H1 (cell line): ENCODE measurements around the gene TMEM222. TPM values are rescaled to one million over a fixed set of nuclear protein-coding genes. Genes with fewer than 3 reads are reported as not detected.

Experiments
- CTCF ChIA-PET: fragments of 300-600 bp; sonication (Branson Sonifier 250); formaldehyde crosslinking; loops from one replicate; lab custom pipeline; 2021; ENCODE audit not compliant: partially characterized antibody; lab: Charles Lee
- POLR2A ChIA-PET: fragments of 300-600 bp; sonication (Branson Sonifier 250); formaldehyde crosslinking; loops from one replicate; lab custom pipeline; 2021; ENCODE audit warnings: inconsistent platforms; ENCODE audit not compliant: partially characterized antibody; lab: Charles Lee
- DNase-seq, 2 experiments: peaks; one replicate each; pipeline versions ENCODE4 v3.0.0 to v3.0.0-alpha.2; 2010 to 2022; ENCODE audit warnings: low spot score in 2 of 2, low read depth in 1 of 2, mixed read lengths in 1 of 2
- FAIRE-seq: peaks from 2 replicates; lab custom pipeline; 2011; peaks lifted over from hg19 to GRCh38; lab: Jason Lieb, UNC
- H2AFZ ChIP-seq: 2 replicates; pipeline ENCODE4 v1.8.1; 2012; ENCODE audit warnings: low read length, inconsistent platforms
- H2AK5ac ChIP-seq: 2 replicates; pipeline ENCODE4 v1.6.1; 2013; ENCODE audit warnings: low read depth, low read length
- H2BK120ac ChIP-seq: replicated peaks from 2 replicates; pipeline ENCODE3; 2013; ENCODE audit warnings: low read depth, low read length, inconsistent platforms
- H2BK12ac ChIP-seq: 2 replicates; pipeline ENCODE4 v1.6.1; 2013; ENCODE audit warnings: low read depth, low read length
- H2BK15ac ChIP-seq: 2 replicates; pipeline ENCODE4 v1.6.1; 2013; ENCODE audit warnings: low read length
- H2BK20ac ChIP-seq: 2 replicates; pipeline ENCODE4 v1.6.1; 2013; ENCODE audit warnings: low read length
- H2BK5ac ChIP-seq: 2 replicates; pipeline ENCODE4 v1.6.1; 2013; ENCODE audit warnings: low read depth, low read length
- H3K14ac ChIP-seq: 2 replicates; pipeline ENCODE4 v1.6.1; 2013; ENCODE audit warnings: inconsistent platforms; ENCODE audit not compliant: insufficient read length
- H3K18ac ChIP-seq: 2 replicates; pipeline ENCODE4 v1.6.1; 2013; ENCODE audit warnings: low read length; ENCODE audit errors: extremely low read depth
- H3K23ac ChIP-seq: 2 replicates; pipeline ENCODE4 v1.6.1; 2013; ENCODE audit warnings: inconsistent platforms; ENCODE audit not compliant: insufficient read length
- H3K23me2 ChIP-seq: 2 replicates; pipeline ENCODE4 v1.6.1; 2013; ENCODE audit warnings: low read depth, low read length
- H3K27ac ChIP-seq: 2 replicates; pipeline ENCODE4 v1.6.1; 2011; ENCODE audit warnings: low read depth, low read length, inconsistent platforms
- H3K27me3 ChIP-seq, 4 experiments: replicated peaks in 1 of 4; 1 replicate in 1 of 4; 2 replicates in 3 of 4; pipeline versions ENCODE4 v1.6.1 to v1.8.1; 2011 to 2013; ENCODE audit warnings: low read length in 3 of 4, mild to moderate bottlenecking in 3 of 4, inconsistent platforms in 2 of 4, mixed read lengths in 2 of 4, moderate library complexity in 1 of 4; ENCODE audit not compliant: control insufficient read depth in 3 of 4, insufficient read depth in 3 of 4; ENCODE audit errors: extremely low read depth in 1 of 4
- H3K36me3 ChIP-seq, 4 experiments: 2 replicates each; pipeline versions ENCODE4 v1.6.1 to v1.8.1; 2011 to 2013; ENCODE audit warnings: mild to moderate bottlenecking in 4 of 4, low read length in 3 of 4, moderate library complexity in 2 of 4, control low read depth in 1 of 4, inconsistent platforms in 1 of 4; ENCODE audit not compliant: insufficient read depth in 4 of 4, control insufficient read depth in 2 of 4
- H3K4ac ChIP-seq: replicated peaks from 2 replicates; pipeline ENCODE3; 2013; ENCODE audit warnings: low read length, low read depth, mixed read lengths, inconsistent platforms; ENCODE audit not compliant: insufficient read length
- H3K4me1 ChIP-seq, 4 experiments: replicated peaks in 1 of 4; 1 replicate in 1 of 4; 2 replicates in 3 of 4; pipeline versions ENCODE4 v1.6.1 to v1.8.1; 2011 to 2013; ENCODE audit warnings: low read length in 3 of 4, inconsistent platforms in 2 of 4, mixed read lengths in 1 of 4; ENCODE audit not compliant: insufficient read depth in 4 of 4, control insufficient read depth in 3 of 4
- H3K4me2 ChIP-seq, 2 experiments: 2 replicates each; pipeline versions ENCODE4 v1.6.1 to v1.8.1; 2011 to 2013; ENCODE audit warnings: low read depth in 2 of 2, low read length in 2 of 2, control low read depth in 1 of 2, inconsistent platforms in 1 of 2, mild to moderate bottlenecking in 1 of 2; ENCODE audit not compliant: insufficient read depth in 1 of 2
- H3K4me3 ChIP-seq, 4 experiments: fragments of 200-600, 300-600 bp in 1 of 4; sonication (generic), shearing (Covaris generic), sonication (Bioruptor Twin) in 1 of 4; 2 replicates each; pipeline versions ENCODE4 v1.5.1 to v1.8.1; 2011 to 2016; ENCODE audit warnings: low read length in 4 of 4, low read depth in 3 of 4, control low read depth in 2 of 4, inconsistent platforms in 2 of 4, mild to moderate bottlenecking in 2 of 4, mixed read lengths in 1 of 4, moderate library complexity in 1 of 4; ENCODE audit not compliant: insufficient read depth in 2 of 4; ENCODE audit errors: extremely low read depth in 1 of 4
- H3K56ac ChIP-seq: replicated peaks from 2 replicates; pipeline ENCODE3; 2013; ENCODE audit warnings: low read depth, mild to moderate bottlenecking, mixed read lengths, low read length, inconsistent platforms; ENCODE audit not compliant: insufficient read length
- H3K79me1 ChIP-seq: 2 replicates; pipeline ENCODE4 v1.6.1; 2013; ENCODE audit warnings: low read depth, low read length, control low read depth
- H3K79me2 ChIP-seq, 2 experiments: 2 replicates each; pipeline versions ENCODE4 v1.6.1 to v1.8.1; 2012 to 2013; ENCODE audit warnings: low read length in 2 of 2, mild to moderate bottlenecking in 2 of 2, inconsistent platforms in 1 of 2; ENCODE audit not compliant: insufficient read depth in 2 of 2, control insufficient read depth in 1 of 2
- H3K9ac ChIP-seq, 4 experiments: replicated peaks in 1 of 4; 1 replicate in 1 of 4; 2 replicates in 3 of 4; pipeline versions ENCODE4 v1.6.1 to v1.8.1; 2011 to 2013; ENCODE audit warnings: low read depth in 3 of 4, low read length in 3 of 4, control low read depth in 2 of 4, mild to moderate bottlenecking in 2 of 4, moderate library complexity in 2 of 4, inconsistent platforms in 1 of 4; ENCODE audit errors: extremely low read depth in 1 of 4
- H3K9me3 ChIP-seq, 2 experiments: 2 replicates each; pipeline versions ENCODE4 v1.6.1 to v1.8.1; 2012 to 2013; ENCODE audit warnings: mild to moderate bottlenecking in 2 of 2, moderate library complexity in 2 of 2, control low read depth in 1 of 2, inconsistent platforms in 1 of 2, low read depth in 1 of 2, low read length in 1 of 2, mixed read lengths in 1 of 2; ENCODE audit not compliant: insufficient read depth in 2 of 2
- H4K20me1 ChIP-seq, 2 experiments: replicated peaks in 1 of 2; 2 replicates each; pipeline versions ENCODE3 to v1.8.1; 2011 to 2013; ENCODE audit warnings: inconsistent platforms in 2 of 2, low read length in 2 of 2, mild to moderate bottlenecking in 1 of 2; ENCODE audit not compliant: insufficient read depth in 2 of 2, control insufficient read depth in 1 of 2
- H4K5ac ChIP-seq: 2 replicates; pipeline ENCODE4 v1.6.1; 2013; ENCODE audit warnings: low read length, low read depth, mixed read lengths, inconsistent platforms; ENCODE audit not compliant: insufficient read length
- H4K8ac ChIP-seq: 2 replicates; pipeline ENCODE4 v1.8.0; 2013; ENCODE audit warnings: mild to moderate bottlenecking, moderate library complexity, low read length, inconsistent platforms; ENCODE audit not compliant: insufficient read depth; ENCODE audit errors: extremely low read depth
- H4K91ac ChIP-seq: replicated peaks from 2 replicates; pipeline ENCODE3; 2013; ENCODE audit warnings: low read length, mixed read lengths, inconsistent platforms; ENCODE audit not compliant: insufficient read length
- ATF2 ChIP-seq: IDR thresholded peaks from 2 replicates; pipeline ENCODE4 v1.6.1; 2012; ENCODE audit warnings: low read length, inconsistent platforms
- BCL11A ChIP-seq, 2 experiments: IDR thresholded peaks; one replicate each; pipeline ENCODE4 v1.6.1; 2011; ENCODE audit warnings: low read depth in 2 of 2, low read length in 2 of 2, mild to moderate bottlenecking in 2 of 2
- CEBPB ChIP-seq: IDR thresholded peaks from 2 replicates; pipeline ENCODE4 v1.6.1; 2012; ENCODE audit warnings: low read depth, low read length
- KDM5A ChIP-seq: fragments of 200-600 bp; IDR thresholded peaks from 2 replicates; pipeline ENCODE4 v1.7.1; 2012; ENCODE audit warnings: mild to moderate bottlenecking, low read length, inconsistent platforms, mixed read lengths
- NRF1 ChIP-seq: IDR thresholded peaks from 2 replicates; pipeline ENCODE4 v1.6.1; 2011; ENCODE audit warnings: mild to moderate bottlenecking, low read depth, low read length, improper control_type of control experiment
- RAD21 ChIP-seq, 2 experiments: IDR thresholded peaks in 1 of 2; conservative IDR thresholded peaks in 1 of 2; 2 replicates each; pipeline ENCODE4 v1.6.1; 2011; ENCODE audit warnings: low read depth in 2 of 2, low read length in 2 of 2, improper control_type of control experiment in 1 of 2, inconsistent platforms in 1 of 2, mild to moderate bottlenecking in 1 of 2, moderate library complexity in 1 of 2
- USF2 ChIP-seq: IDR thresholded peaks from 2 replicates; pipeline ENCODE4 v1.6.1; 2011; ENCODE audit warnings: low read length, improper control_type of control experiment
- YY1 ChIP-seq: IDR thresholded peaks from 2 replicates; pipeline ENCODE4 v1.6.1; 2011; ENCODE audit warnings: low read depth, mild to moderate bottlenecking, low read length
- WGBS, 2 experiments: shearing (Covaris generic) in 1 of 2; methylation state at CpG; one replicate each; pipeline versions ENCODE4 v1.1.6 to v1.1.7; 2013 to 2015; ENCODE audit warnings: low lambda C conversion rate in 2 of 2, mixed read lengths in 2 of 2, inconsistent platforms in 1 of 2, low coverage in 1 of 2, missing lambda C conversion rate in 1 of 2; ENCODE audit not compliant: insufficient replicate concordance in 2 of 2, insufficient coverage in 1 of 2, insufficient read length in 1 of 2; ENCODE audit errors: extremely low coverage in 1 of 2, missing lambda C conversion rate in 1 of 2; 5-methylcytosine and 5-hydroxymethylcytosine counted together
- polyA plus RNA-seq, 7 experiments: library from polyadenylated mRNA; depleted of rRNA in 3 of 7; stranded (reverse) in 5 of 7; unstranded in 2 of 7; fragments of >200 nt in 5 of 7; fragments of 200-250 nt in 2 of 7; gene quantifications; 1 replicate in 5 of 7; 2 replicates in 1 of 7; 4 replicates in 1 of 7; pipeline versions ENCODE4 v1.2.1 to v1.2.3, GENCODE V29; 2011 to 2013; ENCODE audit warnings: missing spikeins in 2 of 7, mixed read lengths in 2 of 7
- total RNA-seq: library from RNA; stranded (reverse); fragmentation: NEBNext Ultra II Directional; extraction: Animal tissue kit (Norgen Biotek cat#: 25700); gene quantifications from 2 replicates; pipeline ENCODE4 v1.2.1, GENCODE V29; 2021

TMEM222 gene
- total and polyA plus RNA-seq, 2 of the 8 experiments (the other 6 are each of a cell fraction or from before 2014, with no cell fraction given): 27.0 to 51.8 TPM

- Histone ChIP-seq H3K18ac (peak overlapping the region; percentile 86; the same call in 1 of the 2 replicates), H3K9me3 (no peaks in the 10 kb centered on the region), H2AFZ (no peak overlapping the region), H2AK5ac (peak overlapping the region; percentile 9; the same call in 1 of the 2 replicates), H3K4me3 (peak overlapping the region in 1 of 4 experiments; percentile 39; a peak in 2 of 8 replicates), H4K20me1 (no peaks in the 10 kb centered on the region), H3K4me1 (peaks cover 11 to 15% (median 13%) of the 10 kb centered on the region in 4 experiments), H3K27me3 (no peaks in the 10 kb centered on the region), H2BK5ac (peak overlapping the region; percentile 96), H2BK120ac (peak overlapping the region; percentile 75), H4K91ac (peak overlapping the region; percentile 49), H3K14ac (no peak overlapping the region), H3K4ac (peak overlapping the region; percentile 45), H3K23ac (no peak overlapping the region), H4K8ac (peak overlapping the region; percentile 32; the same call in 1 of the 2 replicates), H3K9ac (peak overlapping the region in 1 of 4 experiments; percentile 29; a peak in 2 of 7 replicates), H3K79me2 (no peaks in the 10 kb centered on the region), H4K5ac (peak overlapping the region; percentile 78), H3K56ac (no peak overlapping the region), H2BK15ac (no peak overlapping the region), H3K23me2 (0 out of 2 replicates have a peak, but pooled peaks cover 3% of the 10 kb centered on the region), H2BK12ac (peak overlapping the region; percentile 55; the same call in 1 of the 2 replicates), H2BK20ac (peak overlapping the region; percentile 94; the same call in 1 of the 2 replicates), H3K27ac (peak overlapping the region; percentile 57; the same call in 1 of the 2 replicates), H3K36me3 (no peaks in the 10 kb centered on the region), H3K4me2 (peak overlapping the region; percentile 65 to 73), H3K79me1 (no peaks in the 10 kb centered on the region)
- CTCF ChIA-PET: interaction anchor here (0.5 to 17.9 kb wide), 36 partner anchors 9 to 355 kb away, joined by 3 to 321 read pairs (median 4); partner anchors contain the start of genes CD164L2, GPR3, MAP3K6 and SYTL1
- WGBS, 2 experiments: 82% methylated on average over 5 of the region's 6 CpGs; no CpG with 5 or more reads in 1 of the 2 experiments
- no peak for FAIRE-seq
- POLR2A ChIA-PET: interaction anchor here (1.4 to 3.0 kb wide), 13 partner anchors 9 to 199 kb away, joined by 3 to 17 read pairs (median 6); partner anchors contain the start of genes CD164L2, SYTL1 and WDTC1
- no peak for DNase-seq
- TF ChIP-seq BCL11A (IDR thresholded peaks at IDR 0.05; ENCODE audit: low read depth in 2 of 2, low read length in 2 of 2): no peak
- no peak for TF ChIP-seq USF2
- no peak for TF ChIP-seq KDM5A
- no peak for TF ChIP-seq NRF1
- TF ChIP-seq YY1: no peak
- TF ChIP-seq CEBPB: peak; percentile 75
- no peak for TF ChIP-seq RAD21 (IDR thresholded peaks at IDR 0.05 in 1 of 2, conservative IDR thresholded peaks at IDR 0.05 in 1 of 2; ENCODE audit: low read depth in 2 of 2, low read length in 2 of 2)
- TF ChIP-seq ATF2: no peak
These were observed 13.9 kb upstream of the TMEM222 start for GRCh38 chr1:27307874-27308598.
